Hematopoietic multipotent progenitor cell treated with erythropoietin and hydrocortisone succinate and interleukin-3 and kit ligand, for 17 days (in vitro differentiated cells): ENCODE data around the gene MACF1.

ENCODE experiments used
- DNase-seq: peaks from one replicate; pipeline ENCODE4 v3.0.0-alpha.2; 2015; ENCODE audit warnings: low spot score

MACF1 gene

GRCh38 chr1:39310015-39310414 is 105.5 kb downstream of the MACF1 start:
- no peak for DNase-seq

- DNase-seq = no peak
Measured at GRCh38 chr1:39310691-39311090, 106.2 kb downstream of the MACF1 start.

- no peak for DNase-seq
Measured at GRCh38 chr1:39317111-39317510, 112.6 kb downstream of the MACF1 start.

- DNase-seq = no peak
Measured at GRCh38 chr1:39317910-39318633, 113.6 kb downstream of the MACF1 start.

GRCh38 chr1:39321979-39322378 is 117.5 kb downstream of the MACF1 start:
- no peak for DNase-seq

- DNase-seq = no peak
Measured at GRCh38 chr1:39322431-39322830, 117.9 kb downstream of the MACF1 start.

GRCh38 chr1:39324888-39325287 is 120.4 kb downstream of the MACF1 start:
- no peak for DNase-seq

- no peak for DNase-seq
Measured at GRCh38 chr1:39326836-39327235, 122.3 kb downstream of the MACF1 start.

GRCh38 chr1:39328095-39328494 is 123.6 kb downstream of the MACF1 start:
- DNase-seq = no peak

- no peak for DNase-seq
Measured at GRCh38 chr1:39328586-39329121, 124.2 kb downstream of the MACF1 start.

- no peak for DNase-seq
Measured at GRCh38 chr1:39331647-39332046, 127.2 kb downstream of the MACF1 start.

GRCh38 chr1:39332291-39332690 is 127.8 kb downstream of the MACF1 start:
- DNase-seq = no peak

- DNase-seq = no peak
Measured at GRCh38 chr1:39332828-39333227, 128.3 kb downstream of the MACF1 start.

GRCh38 chr1:39333296-39333695 is 128.8 kb downstream of the MACF1 start:
- no peak for DNase-seq

- no peak for DNase-seq
Measured at GRCh38 chr1:39335216-39335615, 130.7 kb downstream of the MACF1 start.

GRCh38 chr1:39337067-39337466 is 132.6 kb downstream of the MACF1 start:
- DNase-seq = no peak

- DNase-seq = no peak
Measured at GRCh38 chr1:39342776-39343175, 138.3 kb downstream of the MACF1 start.

GRCh38 chr1:39344394-39345154 is 140.1 kb downstream of the MACF1 start:
- no peak for DNase-seq

GRCh38 chr1:39346872-39347271 is 142.4 kb downstream of the MACF1 start:
- DNase-seq = no peak

- DNase-seq = no peak
Measured at GRCh38 chr1:39348278-39348677, 143.8 kb downstream of the MACF1 start.

- DNase-seq = no peak
Measured at GRCh38 chr1:39352881-39353280, 148.4 kb downstream of the MACF1 start.

- no peak for DNase-seq
Measured at GRCh38 chr1:39354572-39354971, 150.1 kb downstream of the MACF1 start.

- no peak for DNase-seq
Measured at GRCh38 chr1:39358491-39358890, 154.0 kb downstream of the MACF1 start.
